HCT116 (cell line): ENCODE data around the gene RPL4. TPM values are rescaled to one million over a fixed set of nuclear protein-coding genes. Genes with fewer than 3 reads are reported as not detected.

ENCODE experiments used
- ATAC-seq: fragments of 200-7000 bp; cut with Tn5 transposase; 2 replicates; pipeline ENCODE4 v1.9.1; 2020; ENCODE audit warnings: mild to moderate bottlenecking, moderate library complexity
- BruUV-seq: library from RNA; stranded (reverse); fragments of 400-500 nt; replicated peaks from 2 replicates; lab custom pipeline; 2021; lab: Mats Ljungman, UMichigan
- CTCF ChIA-PET: fragments of 300-600 bp; sonication (Branson Sonifier 250); formaldehyde crosslinking; loops from one replicate; lab custom pipeline; 2021; ENCODE audit warnings: antibody characterized with exemption; lab: Charles Lee
- POLR2A ChIA-PET: fragments of 300-600, 350-600 bp; sonication (Branson Sonifier 250); formaldehyde crosslinking; loops from one replicate; lab custom pipeline; 2021; ENCODE audit warnings: antibody characterized with exemption; lab: Charles Lee
- RAD21 ChIA-PET, 2 experiments: fragments of 300-600 bp; sonication (Branson Sonifier 250); formaldehyde crosslinking; loops; one replicate each; lab custom pipeline; 2023; ENCODE audit warnings: low total read pairs in 2 of 2; ENCODE audit not compliant: uncharacterized antibody in 2 of 2, unreplicated experiment in 2 of 2, low non-redundant PET in 1 of 2; lab: Charles Lee
- DNase-seq: peaks from one replicate; pipeline ENCODE4 v3.0.0-alpha.2; 2010; ENCODE audit warnings: low read depth, low spot score
- H2AFZ ChIP-seq: fragments of 200-600 bp; shearing (Covaris generic), sonication (generic); 2 replicates; pipeline ENCODE4 v1.6.1; 2017; ENCODE audit warnings: low read depth, mixed run types, mixed read lengths, antibody characterized with exemption, low read length; ENCODE audit not compliant: poor library complexity, severe bottlenecking
- H3K27ac ChIP-seq: 2 replicates; pipeline ENCODE4 v1.5.1; 2012; ENCODE audit warnings: low read depth, low read length
- H3K27me3 ChIP-seq: fragments of 200-600 bp; sonication (generic); 2 replicates; pipeline ENCODE4 v1.6.1; 2016; ENCODE audit warnings: mixed run types, low read length, mixed read lengths; ENCODE audit not compliant: insufficient read depth
- H3K36me3 ChIP-seq, 2 experiments: fragments of 200-500 bp in 1 of 2; fragments of 200-600 bp in 1 of 2; sonication (Bioruptor generic) in 1 of 2; sonication (generic) in 1 of 2; 2 replicates each; pipeline versions ENCODE4 v1.5.1 to v1.6.1; 2014 to 2016; ENCODE audit warnings: low read length in 2 of 2, inconsistent platforms in 1 of 2, mixed read lengths in 1 of 2, mixed run types in 1 of 2; ENCODE audit not compliant: insufficient read depth in 2 of 2, control insufficient read depth in 1 of 2
- H3K4me1 ChIP-seq, 2 experiments: fragments of 200-600 bp in 1 of 2; sonication (generic) in 1 of 2; 2 replicates each; pipeline versions ENCODE4 v1.5.1 to v1.6.1; 2012 to 2017; ENCODE audit warnings: low read length in 2 of 2, inconsistent platforms in 1 of 2, mild to moderate bottlenecking in 1 of 2, mixed read lengths in 1 of 2, mixed run types in 1 of 2, moderate library complexity in 1 of 2; ENCODE audit not compliant: insufficient read depth in 2 of 2, control insufficient read depth in 1 of 2
- H3K4me2 ChIP-seq: fragments of 200-600 bp; sonication (generic); 2 replicates; pipeline ENCODE4 v1.6.1; 2017; ENCODE audit warnings: mixed run types, low read length, mixed read lengths
- H3K4me3 ChIP-seq, 2 experiments: fragments of 200-600 bp in 1 of 2; sonication (generic) in 1 of 2; replicated peaks in 1 of 2; 2 replicates each; pipeline ENCODE4 v1.5.1; 2011 to 2016; ENCODE audit warnings: low read length in 2 of 2, control low read depth in 1 of 2, low read depth in 1 of 2, mild to moderate bottlenecking in 1 of 2, mixed read lengths in 1 of 2, mixed run types in 1 of 2
- H3K79me2 ChIP-seq: fragments of 200-600 bp; sonication (generic); 2 replicates; pipeline ENCODE4 v1.6.1; 2017; ENCODE audit warnings: mild to moderate bottlenecking, mixed run types, low read length, moderate library complexity, mixed read lengths; ENCODE audit not compliant: insufficient read depth
- H3K9ac ChIP-seq: fragments of 200-600 bp; sonication (generic); 2 replicates; pipeline ENCODE4 v1.6.1; 2016; ENCODE audit warnings: low read length, mixed read lengths
- H3K9me2 ChIP-seq: fragments of 200-600 bp; sonication (generic), shearing (Covaris generic); 2 replicates; pipeline ENCODE4 v1.6.1; 2017; ENCODE audit warnings: mixed run types, mild to moderate bottlenecking, moderate library complexity; ENCODE audit not compliant: insufficient read depth
- H3K9me3 ChIP-seq, 2 experiments: fragments of 200-500 bp in 1 of 2; fragments of 200-600 bp in 1 of 2; sonication (Bioruptor generic) in 1 of 2; sonication (generic) in 1 of 2; 2 replicates each; pipeline ENCODE4 v1.6.1; 2014 to 2017; ENCODE audit warnings: low read length in 2 of 2, mixed read lengths in 2 of 2, inconsistent platforms in 1 of 2, low read depth in 1 of 2, mild to moderate bottlenecking in 1 of 2, mixed run types in 1 of 2, moderate library complexity in 1 of 2; ENCODE audit not compliant: control insufficient read depth in 1 of 2, insufficient read depth in 1 of 2
- H4K20me1 ChIP-seq: fragments of 200-600 bp; sonication (generic), shearing (Covaris generic); 2 replicates; pipeline ENCODE4 v1.6.1; 2017; ENCODE audit warnings: mixed run types, mild to moderate bottlenecking, moderate library complexity; ENCODE audit not compliant: insufficient read depth
- CBX3 ChIP-seq: IDR thresholded peaks from 2 replicates; pipeline ENCODE4 v1.6.1; 2012; ENCODE audit warnings: low read depth
- CTCF ChIP-seq, 3 experiments: fragments of 200-600 bp in 1 of 3; sonication (generic) in 1 of 3; IDR thresholded peaks in 2 of 3; conservative IDR thresholded peaks in 1 of 3; 2 replicates each; pipeline ENCODE4 v1.5.1; 2012 to 2017; ENCODE audit warnings: low read depth in 2 of 3, low read length in 2 of 3, antibody characterized with exemption in 1 of 3, borderline replicate concordance in 1 of 3, control low read depth in 1 of 3, mild to moderate bottlenecking in 1 of 3, mixed read lengths in 1 of 3, mixed run types in 1 of 3, moderate library complexity in 1 of 3; ENCODE audit not compliant: insufficient read depth in 1 of 3
- EGR1 ChIP-seq: IDR thresholded peaks from 2 replicates; pipeline ENCODE4 v1.6.1; 2012; ENCODE audit warnings: low read depth
- ELF1 ChIP-seq: IDR thresholded peaks from 2 replicates; pipeline ENCODE4 v1.6.1; 2012; ENCODE audit warnings: low read depth, borderline replicate concordance
- EZH2 ChIP-seq: fragments of 200-600 bp; sonication (generic); IDR thresholded peaks from 2 replicates; pipeline ENCODE4 v1.6.1; 2017; ENCODE audit warnings: antibody characterized with exemption, mixed run types
- FOSL1 ChIP-seq: IDR thresholded peaks from 2 replicates; pipeline ENCODE4 v1.6.1; 2012; ENCODE audit warnings: low read depth
- JUND ChIP-seq: IDR thresholded peaks from 2 replicates; pipeline ENCODE4 v1.6.1; 2012
- MAX ChIP-seq: IDR thresholded peaks from 2 replicates; pipeline ENCODE4 v1.6.1; 2012
- POLR2A ChIP-seq: IDR thresholded peaks from 2 replicates; pipeline ENCODE4 v1.7.0; 2011; ENCODE audit warnings: borderline replicate concordance; ENCODE audit not compliant: insufficient read depth, insufficient read length; ENCODE audit errors: extremely low read depth
- POLR2AphosphoS5 ChIP-seq: IDR thresholded peaks from 2 replicates; pipeline ENCODE4 v1.6.1; 2011; ENCODE audit warnings: mild to moderate bottlenecking, low read depth, low read length, moderate library complexity
- SP1 ChIP-seq: IDR thresholded peaks from 2 replicates; pipeline ENCODE4 v1.6.1; 2012; ENCODE audit warnings: low read depth
- SRF ChIP-seq: IDR thresholded peaks from 2 replicates; pipeline ENCODE4 v1.6.1; 2012; ENCODE audit warnings: low read depth
- ZFX ChIP-seq: fragments of 450-650 bp; IDR thresholded peaks from 2 replicates; pipeline ENCODE4 v1.6.1; 2017
- ZNF274 ChIP-seq: fragments of 200-500 bp; sonication (Bioruptor generic); IDR thresholded peaks from 2 replicates; pipeline ENCODE4 v1.6.1; 2014; ENCODE audit warnings: mild to moderate bottlenecking, low read depth, low read length, inconsistent platforms
- intact Hi-C: fragments of 100-400 bp; cut with micrococcal nuclease; formaldehyde crosslinking; loops from 2 replicates; pipeline ENCODE4 v1.10.0; 2022
- total RNA-seq: library from RNA; stranded (reverse); gene quantifications from one replicate; pipeline ENCODE4 v1.2.1, GENCODE V29; 2021; ENCODE audit not compliant: unreplicated experiment
- TF ChIP-seq, protein P1 (sequence below): IDR thresholded peaks from 2 replicates; pipeline ENCODE4 v1.6.1; 2011; ENCODE audit warnings: mild to moderate bottlenecking, low read length, moderate library complexity; ENCODE audit not compliant: insufficient replicate concordance; ENCODE audit errors: extremely low read depth

The RPL4 gene
- total RNA-seq, 1 experiment from 2014 or later = 3,818 TPM

GRCh38 chr15:66515901-66516322 is 11.3 kb upstream of the RPL4 start:
- RAD21 ChIA-PET = no interaction called here
- POLR2A ChIA-PET = no interaction called here
- Histone ChIP-seq H3K36me3 (peaks cover 13 to 25% of the 10 kb centered on the region in 2 experiments), H3K79me2 (0 out of 2 replicates have a peak, but pooled peaks cover 6% of the 10 kb centered on the region), H4K20me1 (no peaks in the 10 kb centered on the region), H2AFZ (no peak overlapping the region), H3K4me3 (no peak overlapping the region), H3K9me2 (no peaks in the 10 kb centered on the region), H3K9me3 (no peaks in the 10 kb centered on the region), H3K4me1 (peaks cover 0 to 11% of the 10 kb centered on the region in 2 experiments; a peak in 2 of 4 replicates), H3K9ac (no peak overlapping the region), H3K27ac (no peak overlapping the region), H3K27me3 (no peaks in the 10 kb centered on the region), H3K4me2 (no peak overlapping the region)
- BruUV-seq = no TSS peak
- peak; percentile 67 for ATAC-seq
- no peak for TF ChIP-seq ELF1
- no peak for TF ChIP-seq EZH2
- TF ChIP-seq ZFX = no peak
- no peak for TF ChIP-seq CTCF (IDR thresholded peaks at IDR 0.05 in 2 of 3, conservative IDR thresholded peaks at IDR 0.05 in 1 of 3; ENCODE audit: borderline replicate concordance in 1 of 3, insufficient read depth in 1 of 3, low read depth in 2 of 3, low read length in 2 of 3)
- TF ChIP-seq EGR1 = no peak
- no peak for TF ChIP-seq POLR2AphosphoS5
- TF ChIP-seq, protein P1, sequence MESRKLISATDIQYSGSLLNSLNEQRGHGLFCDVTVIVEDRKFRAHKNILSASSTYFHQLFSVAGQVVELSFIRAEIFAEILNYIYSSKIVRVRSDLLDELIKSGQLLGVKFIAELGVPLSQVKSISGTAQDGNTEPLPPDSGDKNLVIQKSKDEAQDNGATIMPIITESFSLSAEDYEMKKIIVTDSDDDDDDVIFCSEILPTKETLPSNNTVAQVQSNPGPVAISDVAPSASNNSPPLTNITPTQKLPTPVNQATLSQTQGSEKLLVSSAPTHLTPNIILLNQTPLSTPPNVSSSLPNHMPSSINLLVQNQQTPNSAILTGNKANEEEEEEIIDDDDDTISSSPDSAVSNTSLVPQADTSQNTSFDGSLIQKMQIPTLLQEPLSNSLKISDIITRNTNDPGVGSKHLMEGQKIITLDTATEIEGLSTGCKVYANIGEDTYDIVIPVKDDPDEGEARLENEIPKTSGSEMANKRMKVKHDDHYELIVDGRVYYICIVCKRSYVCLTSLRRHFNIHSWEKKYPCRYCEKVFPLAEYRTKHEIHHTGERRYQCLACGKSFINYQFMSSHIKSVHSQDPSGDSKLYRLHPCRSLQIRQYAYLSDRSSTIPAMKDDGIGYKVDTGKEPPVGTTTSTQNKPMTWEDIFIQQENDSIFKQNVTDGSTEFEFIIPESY = no peak
- TF ChIP-seq JUND = no peak
- no peak for TF ChIP-seq SP1
- TF ChIP-seq ZNF274 = no peak
- TF ChIP-seq CBX3 = no peak
- TF ChIP-seq MAX = no peak
- no peak for TF ChIP-seq FOSL1
- TF ChIP-seq SRF = no peak
- TF ChIP-seq POLR2A = no peak
- CTCF ChIA-PET = no interaction called here
- intact Hi-C loops = no loop called here
- DNase-seq = no peak
